HL-60 (cell line): ENCODE data around the gene TBC1D22A.

Experiments used
- DNase-seq, 2 experiments: peaks; one replicate each; pipeline ENCODE4 v3.0.0-alpha.2; 2010 to 2020; ENCODE audit warnings: low read depth in 1 of 2, low spot score in 1 of 2
- H3K27ac ChIP-seq: fragments of 250-450 bp; sonication (Bioruptor Pico); replicated peaks from 2 replicates; pipeline ENCODE4 v1.5.1; 2020; ENCODE audit warnings: mild to moderate bottlenecking, moderate library complexity
- H3K27me3 ChIP-seq: fragments of 250-450 bp; sonication (Bioruptor Pico); 2 replicates; pipeline ENCODE4 v1.5.1; 2021; ENCODE audit warnings: mild to moderate bottlenecking, moderate library complexity; ENCODE audit not compliant: insufficient read depth, poor library complexity, severe bottlenecking
- H3K4me3 ChIP-seq: replicated peaks from 2 replicates; pipeline ENCODE4 v1.5.1; 2011; ENCODE audit warnings: mild to moderate bottlenecking, control low read depth, low read length; ENCODE audit not compliant: insufficient read depth
- GABPA ChIP-seq: IDR thresholded peaks from 2 replicates; pipeline ENCODE4 v1.6.1; 2012; ENCODE audit warnings: low read depth
- POLR2AphosphoS5 ChIP-seq: IDR thresholded peaks from 2 replicates; pipeline ENCODE4 v1.6.1; 2012; ENCODE audit warnings: low read depth
- SPI1 ChIP-seq: IDR thresholded peaks from 2 replicates; pipeline ENCODE4 v1.6.1; 2012; ENCODE audit warnings: low read depth, mild to moderate bottlenecking, borderline replicate concordance
- TF ChIP-seq, protein P1 (sequence below): IDR thresholded peaks from 2 replicates; pipeline ENCODE4 v1.6.1; 2012; ENCODE audit warnings: low read depth; ENCODE audit not compliant: insufficient replicate concordance
- TF ChIP-seq, protein P2 (sequence below): IDR thresholded peaks from one replicate; pipeline ENCODE4 v1.5.1; 2011; ENCODE audit warnings: low read length, control low read depth, inconsistent platforms; ENCODE audit not compliant: insufficient read depth

The TBC1D22A gene

DNA sequence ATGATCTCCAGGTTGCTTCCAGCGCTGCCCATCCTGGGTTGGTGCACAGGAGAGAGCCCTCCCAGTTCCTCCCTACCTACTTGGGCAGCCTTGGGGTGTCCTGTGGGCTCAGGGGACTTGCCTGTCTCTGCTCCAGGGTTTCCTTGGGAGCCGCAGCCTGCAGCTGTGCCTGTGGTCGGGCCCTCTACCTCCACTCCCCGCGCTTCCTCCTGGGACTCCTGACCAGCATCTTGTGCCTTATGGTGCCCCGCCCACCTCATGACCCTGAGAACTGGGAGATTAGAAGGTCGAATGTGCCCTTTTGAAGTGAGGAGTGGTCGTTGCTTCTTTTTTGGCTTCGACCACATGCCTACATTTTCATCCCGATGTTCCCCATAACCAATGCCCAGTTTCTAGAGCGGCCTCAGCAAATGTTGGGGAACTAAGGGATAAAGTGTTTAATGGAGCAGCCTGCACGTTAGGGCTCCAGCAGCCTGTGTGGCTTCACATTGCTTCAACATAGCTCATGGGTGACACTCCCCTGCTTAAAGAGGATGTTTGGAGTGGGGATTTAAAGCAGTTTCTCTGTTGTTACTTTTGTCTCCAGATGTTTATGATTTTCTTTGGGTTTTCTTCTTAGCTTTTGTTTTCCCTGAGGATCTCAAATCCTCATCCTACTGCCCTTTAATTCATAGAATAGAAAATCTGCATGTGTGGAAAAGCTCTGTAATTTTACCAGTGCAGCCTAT, 248.8 kb downstream of the TBC1D22A start:
- Histone ChIP-seq H3K27ac (no peak overlapping the region), H3K27me3 (no peaks in the 10 kb centered on the region), H3K4me3 (no peak overlapping the region)
- TF ChIP-seq GABPA = no peak
- no peak for TF ChIP-seq POLR2AphosphoS5
- TF ChIP-seq, protein P1, sequence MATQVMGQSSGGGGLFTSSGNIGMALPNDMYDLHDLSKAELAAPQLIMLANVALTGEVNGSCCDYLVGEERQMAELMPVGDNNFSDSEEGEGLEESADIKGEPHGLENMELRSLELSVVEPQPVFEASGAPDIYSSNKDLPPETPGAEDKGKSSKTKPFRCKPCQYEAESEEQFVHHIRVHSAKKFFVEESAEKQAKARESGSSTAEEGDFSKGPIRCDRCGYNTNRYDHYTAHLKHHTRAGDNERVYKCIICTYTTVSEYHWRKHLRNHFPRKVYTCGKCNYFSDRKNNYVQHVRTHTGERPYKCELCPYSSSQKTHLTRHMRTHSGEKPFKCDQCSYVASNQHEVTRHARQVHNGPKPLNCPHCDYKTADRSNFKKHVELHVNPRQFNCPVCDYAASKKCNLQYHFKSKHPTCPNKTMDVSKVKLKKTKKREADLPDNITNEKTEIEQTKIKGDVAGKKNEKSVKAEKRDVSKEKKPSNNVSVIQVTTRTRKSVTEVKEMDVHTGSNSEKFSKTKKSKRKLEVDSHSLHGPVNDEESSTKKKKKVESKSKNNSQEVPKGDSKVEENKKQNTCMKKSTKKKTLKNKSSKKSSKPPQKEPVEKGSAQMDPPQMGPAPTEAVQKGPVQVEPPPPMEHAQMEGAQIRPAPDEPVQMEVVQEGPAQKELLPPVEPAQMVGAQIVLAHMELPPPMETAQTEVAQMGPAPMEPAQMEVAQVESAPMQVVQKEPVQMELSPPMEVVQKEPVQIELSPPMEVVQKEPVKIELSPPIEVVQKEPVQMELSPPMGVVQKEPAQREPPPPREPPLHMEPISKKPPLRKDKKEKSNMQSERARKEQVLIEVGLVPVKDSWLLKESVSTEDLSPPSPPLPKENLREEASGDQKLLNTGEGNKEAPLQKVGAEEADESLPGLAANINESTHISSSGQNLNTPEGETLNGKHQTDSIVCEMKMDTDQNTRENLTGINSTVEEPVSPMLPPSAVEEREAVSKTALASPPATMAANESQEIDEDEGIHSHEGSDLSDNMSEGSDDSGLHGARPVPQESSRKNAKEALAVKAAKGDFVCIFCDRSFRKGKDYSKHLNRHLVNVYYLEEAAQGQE = no peak
- TF ChIP-seq, protein P2, sequence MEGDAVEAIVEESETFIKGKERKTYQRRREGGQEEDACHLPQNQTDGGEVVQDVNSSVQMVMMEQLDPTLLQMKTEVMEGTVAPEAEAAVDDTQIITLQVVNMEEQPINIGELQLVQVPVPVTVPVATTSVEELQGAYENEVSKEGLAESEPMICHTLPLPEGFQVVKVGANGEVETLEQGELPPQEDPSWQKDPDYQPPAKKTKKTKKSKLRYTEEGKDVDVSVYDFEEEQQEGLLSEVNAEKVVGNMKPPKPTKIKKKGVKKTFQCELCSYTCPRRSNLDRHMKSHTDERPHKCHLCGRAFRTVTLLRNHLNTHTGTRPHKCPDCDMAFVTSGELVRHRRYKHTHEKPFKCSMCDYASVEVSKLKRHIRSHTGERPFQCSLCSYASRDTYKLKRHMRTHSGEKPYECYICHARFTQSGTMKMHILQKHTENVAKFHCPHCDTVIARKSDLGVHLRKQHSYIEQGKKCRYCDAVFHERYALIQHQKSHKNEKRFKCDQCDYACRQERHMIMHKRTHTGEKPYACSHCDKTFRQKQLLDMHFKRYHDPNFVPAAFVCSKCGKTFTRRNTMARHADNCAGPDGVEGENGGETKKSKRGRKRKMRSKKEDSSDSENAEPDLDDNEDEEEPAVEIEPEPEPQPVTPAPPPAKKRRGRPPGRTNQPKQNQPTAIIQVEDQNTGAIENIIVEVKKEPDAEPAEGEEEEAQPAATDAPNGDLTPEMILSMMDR = no peak
- no peak for TF ChIP-seq SPI1
- DNase-seq = no peak

DNA sequence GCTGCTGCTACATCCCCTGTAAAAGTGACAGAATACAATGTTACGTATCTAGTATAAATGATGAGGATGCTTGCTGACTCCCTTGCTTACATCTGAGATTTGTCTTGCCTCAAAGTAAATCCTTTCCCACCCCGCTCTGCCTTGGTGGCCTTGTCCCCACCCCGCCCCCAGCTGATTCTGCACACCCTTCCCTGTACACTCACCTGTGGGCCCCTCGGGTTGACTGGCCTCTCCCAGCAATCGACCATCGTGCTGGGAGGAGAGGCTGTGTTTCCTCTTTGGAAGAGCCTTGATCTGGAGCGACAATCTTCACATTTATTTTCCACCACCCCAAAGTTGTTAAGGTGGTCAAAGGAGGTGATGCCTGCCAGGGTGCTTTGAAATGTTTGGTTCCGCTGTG, 249.4 kb downstream of the TBC1D22A start:
- no peaks in the 10 kb centered on the region for H3K27me3 ChIP-seq
- TF ChIP-seq SPI1 (no peak), GABPA (no peak), POLR2AphosphoS5 (no peak)
- TF ChIP-seq, protein P1 = no peak
- TF ChIP-seq, protein P2 = no peak
- H3K4me3 ChIP-seq = no peak overlapping the region
- DNase-seq = no peak
- no peak overlapping the region for H3K27ac ChIP-seq

DNA sequence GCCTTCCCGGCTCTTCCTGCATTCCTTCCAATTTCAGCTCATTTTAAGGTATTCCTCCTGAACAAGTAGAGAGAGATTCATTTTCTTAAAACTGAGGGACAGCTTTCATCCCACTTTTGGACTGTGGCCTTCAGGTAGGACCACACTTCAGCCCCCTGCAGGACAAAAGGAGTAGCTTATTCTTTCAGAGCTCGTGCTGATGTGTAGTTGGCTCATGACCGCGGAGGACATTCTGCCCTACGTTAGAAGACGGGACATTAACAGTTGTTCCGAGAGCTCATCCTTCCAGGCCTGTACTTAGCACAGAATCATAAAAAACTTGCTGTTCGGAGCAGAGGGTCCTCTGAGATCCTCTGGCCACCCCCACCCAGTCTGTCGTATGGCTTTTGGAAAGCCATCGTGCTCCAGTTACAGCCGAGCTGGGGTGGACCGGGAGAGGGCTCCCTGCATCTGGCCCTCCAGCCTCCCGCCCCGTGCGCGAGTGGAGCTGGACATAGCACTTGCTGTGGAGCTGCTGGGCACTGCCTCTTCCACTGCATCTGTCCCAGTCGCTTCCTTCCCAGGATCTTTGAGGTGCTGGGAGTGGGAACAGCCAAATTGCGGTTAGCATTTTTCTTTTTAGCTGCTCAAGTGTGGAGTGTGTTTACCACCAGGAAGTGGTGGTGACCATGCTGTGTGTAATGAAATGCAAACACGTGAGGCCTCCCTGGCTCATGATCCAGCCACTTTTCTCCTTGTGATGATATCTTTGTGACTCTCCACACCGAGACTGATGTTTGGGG, 250.3 kb downstream of the TBC1D22A start:
- TF ChIP-seq SPI1 (no peak), POLR2AphosphoS5 (no peak), GABPA (no peak)
- TF ChIP-seq, protein P2 = no peak
- TF ChIP-seq, protein P1 = no peak
- Histone ChIP-seq H3K4me3 (no peak overlapping the region), H3K27me3 (no peaks in the 10 kb centered on the region), H3K27ac (no peak overlapping the region)
- DNase-seq = peak in 1 of 2 experiments; percentile 5
